Measurements from ENCODE around the gene MYO3B. TPM values are rescaled to one million over a fixed set of nuclear protein-coding genes. Genes with fewer than 3 reads are reported as not detected.

The MYO3B gene
- total and polyA plus RNA-seq, 2 of the 8 experiments (the other 6 are each of a cell fraction or from before 2014, with no cell fraction given): 0.17 to 0.19 TPM

- TF ChIP-seq MAFK (IDR thresholded peaks at IDR 0.05; ENCODE audit: low read depth, low read length) (no peak), ASH2L (IDR thresholded peaks at IDR 0.05; ENCODE audit: low read length) (no peak), TEAD4 (IDR thresholded peaks at IDR 0.05; ENCODE audit: low read depth, low read length) (no peak), POLR2A (IDR thresholded peaks at IDR 0.05; ENCODE audit: control extremely low read depth in 1 of 2, low read depth in 2 of 2, low read length in 2 of 2) (no peak), GABPA (IDR thresholded peaks at IDR 0.05; ENCODE audit: borderline replicate concordance, insufficient read depth, low read length) (no peak), EP300 (IDR thresholded peaks at IDR 0.05; ENCODE audit: borderline replicate concordance in 1 of 2, low read depth in 2 of 2, low read length in 2 of 2) (no peak), YY1 (IDR thresholded peaks at IDR 0.05; ENCODE audit: low read depth, low read length) (no peak)
Observed at GRCh38 chr2:170339322-170339721, 161.4 kb downstream of the MYO3B start (continued).
